Fibroblast of lung (primary cell): ENCODE data around the gene EPSTI1. TPM values are rescaled to one million over a fixed set of nuclear protein-coding genes. Genes with fewer than 3 reads are reported as not detected.

ENCODE experiments used
- DNase-seq, 2 donors: peaks; one replicate each; pipeline versions ENCODE4 v3.0.0 to v3.0.0-alpha.2; 2010; ENCODE audit warnings: low read depth in 2 of 2
- H2AFZ ChIP-seq: 2 replicates; pipeline ENCODE4 v1.5.1; 2012; ENCODE audit warnings: low read length, control low read depth, inconsistent platforms
- H3K27ac ChIP-seq: 2 replicates; pipeline ENCODE4 v1.5.1; 2011; ENCODE audit warnings: low read length, control low read depth; ENCODE audit not compliant: insufficient read depth
- H3K27me3 ChIP-seq: 2 replicates; pipeline ENCODE4 v1.5.1; 2011; ENCODE audit warnings: mild to moderate bottlenecking, low read length; ENCODE audit not compliant: control insufficient read depth, insufficient read depth
- H3K36me3 ChIP-seq: 2 replicates; pipeline ENCODE4 v1.5.1; 2011; ENCODE audit warnings: low read length; ENCODE audit not compliant: control insufficient read depth, insufficient read depth
- H3K4me1 ChIP-seq: 2 replicates; pipeline ENCODE4 v1.5.1; 2011; ENCODE audit warnings: low read length; ENCODE audit not compliant: control insufficient read depth, insufficient read depth; ENCODE audit errors: extremely low read depth
- H3K4me2 ChIP-seq: 2 replicates; pipeline ENCODE4 v1.5.1; 2011; ENCODE audit warnings: low read length, control low read depth; ENCODE audit not compliant: insufficient read depth; ENCODE audit errors: extremely low read depth
- H3K4me3 ChIP-seq, 4 experiments: fragments of 200-600 bp in 1 of 4; sonication (generic) in 1 of 4; replicated peaks in 1 of 4; 2 replicates each; pipeline ENCODE4 v1.5.1; 2011 to 2016; ENCODE audit warnings: low read length in 4 of 4, low read depth in 3 of 4, mild to moderate bottlenecking in 3 of 4, control low read depth in 2 of 4, inconsistent platforms in 1 of 4, mixed read lengths in 1 of 4; ENCODE audit not compliant: insufficient read depth in 1 of 4; ENCODE audit errors: control extremely low read depth in 1 of 4
- H3K79me2 ChIP-seq: 2 replicates; pipeline ENCODE4 v1.5.1; 2012; ENCODE audit warnings: mild to moderate bottlenecking, low read length, inconsistent platforms; ENCODE audit not compliant: control insufficient read depth, insufficient read depth
- H3K9ac ChIP-seq: 2 replicates; pipeline ENCODE4 v1.5.1; 2011; ENCODE audit warnings: mild to moderate bottlenecking, low read length, control low read depth; ENCODE audit not compliant: insufficient read depth
- H3K9me3 ChIP-seq: 2 replicates; pipeline ENCODE4 v1.5.1; 2012; ENCODE audit warnings: low read depth, low read length; ENCODE audit not compliant: control insufficient read depth, insufficient read depth
- H4K20me1 ChIP-seq: 2 replicates; pipeline ENCODE4 v1.5.1; 2011; ENCODE audit warnings: low read length; ENCODE audit not compliant: control insufficient read depth, insufficient read depth; ENCODE audit errors: extremely low read depth
- CTCF ChIP-seq, 2 donors: IDR thresholded peaks in 1 of 2; conservative IDR thresholded peaks in 1 of 2; 1 replicate in 1 of 2; 2 replicates in 1 of 2; pipeline ENCODE4 v1.5.1; 2011 to 2012; ENCODE audit warnings: low read length in 2 of 2, control low read depth in 1 of 2, inconsistent platforms in 1 of 2, low read depth in 1 of 2, mild to moderate bottlenecking in 1 of 2
- EZH2 ChIP-seq: IDR thresholded peaks from 2 replicates; pipeline ENCODE4 v1.5.1; 2012; ENCODE audit warnings: low read length, control low read depth, mild to moderate bottlenecking; ENCODE audit errors: missing control alignments
- polyA plus RNA-seq, 2 donors: library from polyadenylated mRNA; depleted of rRNA in 1 of 2; stranded (reverse) in 1 of 2; unstranded in 1 of 2; fragments of >200 nt; gene quantifications; 2 replicates each; pipeline ENCODE4 v1.2.1, GENCODE V29; 2011 to 2012; ENCODE audit warnings: missing spikeins in 1 of 2
- total RNA-seq: library from RNA; depleted of rRNA; stranded (reverse); fragments of >200 nt; gene quantifications from 2 replicates; pipeline ENCODE4 v1.2.1, GENCODE V29; 2014

The EPSTI1 gene
- total and polyA plus RNA-seq, 2 donors (not counting 1 experiment from before 2014, with no cell fraction given), result 5.6 to 10.9 TPM

- no peak overlapping the region for H2AFZ ChIP-seq
- no peak for TF ChIP-seq EZH2
- no peak for TF ChIP-seq CTCF (conservative IDR thresholded peaks at IDR 0.05 in 1 of 2, IDR thresholded peaks at IDR 0.05 in 1 of 2; ENCODE audit: low read depth in 1 of 2, low read length in 2 of 2)
- no peak overlapping the region for H3K27ac ChIP-seq
- H3K36me3 ChIP-seq, result no peaks in the 10 kb centered on the region
- H3K4me3 ChIP-seq, result no peak overlapping the region
- H3K79me2 ChIP-seq, result no peaks in the 10 kb centered on the region
- H3K4me1 ChIP-seq, result no peaks in the 10 kb centered on the region
- no peak for DNase-seq
- no peak overlapping the region for H3K4me2 ChIP-seq
- no peaks in the 10 kb centered on the region for H4K20me1 ChIP-seq
- no peaks in the 10 kb centered on the region for H3K27me3 ChIP-seq
- no peak overlapping the region for H3K9ac ChIP-seq
- H3K9me3 ChIP-seq, result no peaks in the 10 kb centered on the region
These were observed 16.0 kb downstream of the EPSTI1 start for GRCh38 chr13:42976066-42976465.

GRCh38 chr13:42973581-42973980, 18.5 kb downstream of the EPSTI1 start:
- Histone ChIP-seq H3K9ac (no peak overlapping the region), H3K4me1 (no peaks in the 10 kb centered on the region), H3K9me3 (no peaks in the 10 kb centered on the region), H3K27ac (no peak overlapping the region), H3K79me2 (no peaks in the 10 kb centered on the region), H4K20me1 (no peaks in the 10 kb centered on the region), H2AFZ (no peak overlapping the region), H3K4me2 (no peak overlapping the region), H3K4me3 (no peak overlapping the region), H3K27me3 (no peaks in the 10 kb centered on the region), H3K36me3 (no peaks in the 10 kb centered on the region)
- no peak for TF ChIP-seq EZH2
- no peak for TF ChIP-seq CTCF (conservative IDR thresholded peaks at IDR 0.05 in 1 of 2, IDR thresholded peaks at IDR 0.05 in 1 of 2; ENCODE audit: low read depth in 1 of 2, low read length in 2 of 2)
- DNase-seq, result no peak

GRCh38 chr13:42971691-42972347, 20.2 kb downstream of the EPSTI1 start:
- Histone ChIP-seq H3K9me3 (no peaks in the 10 kb centered on the region), H3K4me2 (no peak overlapping the region), H3K9ac (no peak overlapping the region), H2AFZ (no peak overlapping the region), H3K27ac (no peak overlapping the region), H3K79me2 (no peaks in the 10 kb centered on the region), H3K4me1 (no peaks in the 10 kb centered on the region), H4K20me1 (no peaks in the 10 kb centered on the region), H3K36me3 (no peaks in the 10 kb centered on the region), H3K4me3 (no peak overlapping the region), H3K27me3 (no peaks in the 10 kb centered on the region)
- TF ChIP-seq CTCF (conservative IDR thresholded peaks at IDR 0.05 in 1 of 2, IDR thresholded peaks at IDR 0.05 in 1 of 2; ENCODE audit: low read depth in 1 of 2, low read length in 2 of 2), result no peak
- no peak for TF ChIP-seq EZH2
- DNase-seq, result peak in 1 of 2 donors; percentile 13
